Lung (tissue), 12 donors: ENCODE measurements around the gene BRD7. TPM values are rescaled to one million over a fixed set of nuclear protein-coding genes. Genes with fewer than 3 reads are reported as not detected.

Experiments used
- ATAC-seq: fragments of 200-7000 bp; cut with Tn5 transposase; one replicate; pipeline ENCODE4 v1.9.1; 2020; ENCODE audit warnings: moderate number of reproducible peaks; ENCODE audit not compliant: insufficient read depth, low FRiP score
- DNase-seq, 3 donors: peaks; one replicate each; pipeline ENCODE4 v3.0.0-alpha.2; 2013 to 2017
- H3K27ac ChIP-seq, 2 donors: one replicate each; pipeline ENCODE4 v1.5.1; 2013; ENCODE audit warnings: mild to moderate bottlenecking in 2 of 2, moderate library complexity in 2 of 2, control low read depth in 1 of 2, inconsistent platforms in 1 of 2, low read depth in 1 of 2, low read length in 1 of 2
- H3K27me3 ChIP-seq, 3 donors: one replicate each; pipeline ENCODE4 v1.5.1; 2013; ENCODE audit warnings: low read length in 2 of 3; ENCODE audit not compliant: control insufficient read depth in 3 of 3, insufficient read depth in 3 of 3
- H3K36me3 ChIP-seq, 4 donors: one replicate each; pipeline ENCODE4 v1.5.1; 2013; ENCODE audit warnings: low read length in 4 of 4, mild to moderate bottlenecking in 1 of 4, moderate library complexity in 1 of 4; ENCODE audit not compliant: control insufficient read depth in 4 of 4, insufficient read depth in 4 of 4
- H3K4me1 ChIP-seq, 5 donors: one replicate each; pipeline ENCODE4 v1.5.1; 2013; ENCODE audit warnings: low read length in 5 of 5, mild to moderate bottlenecking in 2 of 5, moderate library complexity in 1 of 5; ENCODE audit not compliant: control insufficient read depth in 5 of 5, insufficient read depth in 5 of 5
- H3K4me3 ChIP-seq: one replicate; pipeline ENCODE4 v1.5.1; 2013; ENCODE audit warnings: mild to moderate bottlenecking, control low read depth, moderate library complexity
- H3K9ac ChIP-seq, 2 donors: one replicate each; pipeline ENCODE4 v1.5.1; 2013; ENCODE audit warnings: low read length in 2 of 2, control low read depth in 1 of 2; ENCODE audit not compliant: insufficient read depth in 1 of 2
- H3K9me3 ChIP-seq, 4 donors: one replicate each; pipeline ENCODE4 v1.5.1; 2013; ENCODE audit warnings: low read length in 3 of 4, mild to moderate bottlenecking in 1 of 4, moderate library complexity in 1 of 4; ENCODE audit not compliant: control insufficient read depth in 4 of 4, insufficient read depth in 3 of 4
- WGBS, 2 donors: extraction: QIAGEN DNeasy Blood & Tissue Kit; methylation state at CpG; one replicate each; pipeline ENCODE4 v1.1.7; 2013; 5-methylcytosine and 5-hydroxymethylcytosine counted together
- polyA plus RNA-seq, 2 donors: library from polyadenylated mRNA; stranded (reverse); fragments of 200-250 nt; gene quantifications; one replicate each; pipeline ENCODE4 v1.2.1, GENCODE V29; 2013
- total RNA-seq, 2 donors: library from RNA; depleted of rRNA in 1 of 2; stranded (reverse); fragments of >200 nt in 1 of 2; gene quantifications; one replicate each; pipeline ENCODE4 v1.2.1, GENCODE V29; 2014 to 2021
- TF ChIP-seq, protein P1 (sequence below): IDR thresholded peaks from 2 replicates; pipeline ENCODE4 v1.5.1; 2012; ENCODE audit warnings: mild to moderate bottlenecking; ENCODE audit errors: control extremely low read depth, extremely low read depth
- donor health status: control.
- donor health status: control.
- donor health status: Bipolar disorder and iron deficiency.
- donor health status: healthy.
- donor health status: DM: yes; HTN: yes; CAD: no.

The BRD7 gene
- total and polyA plus RNA-seq, 4 donors, result 33.9 to 54.6 (median 53.5) TPM

- Histone ChIP-seq H3K27ac (no peak overlapping the region), H3K36me3 (peaks cover 4 to 22% (median 16%) of the 10 kb centered on the region in 4 donors), H3K4me3 (no peak overlapping the region), H3K4me1 (peaks cover 0 to 17% (median 7%) of the 10 kb centered on the region in 5 donors), H3K27me3 (no peaks in the 10 kb centered on the region), H3K9me3 (no peaks in the 10 kb centered on the region), H3K9ac (no peak overlapping the region)
- 24 to 43% methylated on average over 2 of the region's 2 CpGs for WGBS, 2 donors
- DNase-seq, result no peak
- no peak for ATAC-seq
- TF ChIP-seq, protein P1, sequence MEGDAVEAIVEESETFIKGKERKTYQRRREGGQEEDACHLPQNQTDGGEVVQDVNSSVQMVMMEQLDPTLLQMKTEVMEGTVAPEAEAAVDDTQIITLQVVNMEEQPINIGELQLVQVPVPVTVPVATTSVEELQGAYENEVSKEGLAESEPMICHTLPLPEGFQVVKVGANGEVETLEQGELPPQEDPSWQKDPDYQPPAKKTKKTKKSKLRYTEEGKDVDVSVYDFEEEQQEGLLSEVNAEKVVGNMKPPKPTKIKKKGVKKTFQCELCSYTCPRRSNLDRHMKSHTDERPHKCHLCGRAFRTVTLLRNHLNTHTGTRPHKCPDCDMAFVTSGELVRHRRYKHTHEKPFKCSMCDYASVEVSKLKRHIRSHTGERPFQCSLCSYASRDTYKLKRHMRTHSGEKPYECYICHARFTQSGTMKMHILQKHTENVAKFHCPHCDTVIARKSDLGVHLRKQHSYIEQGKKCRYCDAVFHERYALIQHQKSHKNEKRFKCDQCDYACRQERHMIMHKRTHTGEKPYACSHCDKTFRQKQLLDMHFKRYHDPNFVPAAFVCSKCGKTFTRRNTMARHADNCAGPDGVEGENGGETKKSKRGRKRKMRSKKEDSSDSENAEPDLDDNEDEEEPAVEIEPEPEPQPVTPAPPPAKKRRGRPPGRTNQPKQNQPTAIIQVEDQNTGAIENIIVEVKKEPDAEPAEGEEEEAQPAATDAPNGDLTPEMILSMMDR, result no peak
Measured at GRCh38 chr16:50365791-50366575, 2.8 kb downstream of the BRD7 start.

- Histone ChIP-seq H3K9ac (no peak overlapping the region), H3K4me1 (peaks cover 0 to 17% (median 7%) of the 10 kb centered on the region in 5 donors), H3K27me3 (no peaks in the 10 kb centered on the region), H3K27ac (no peak overlapping the region), H3K9me3 (no peaks in the 10 kb centered on the region), H3K36me3 (peaks cover 6 to 28% (median 20%) of the 10 kb centered on the region in 4 donors), H3K4me3 (no peak overlapping the region)
- DNase-seq (no peak), ATAC-seq (no peak)
- TF ChIP-seq, protein P1, result no peak
- 47 to 88% methylated on average over 10 of the region's 10 CpGs for WGBS, 2 donors
Measured at GRCh38 chr16:50363656-50364055, 5.1 kb downstream of the BRD7 start.

- DNase-seq, result no peak
- Histone ChIP-seq H3K4me1 (peaks cover 0 to 7% (median 0%) of the 10 kb centered on the region in 5 donors), H3K27ac (peak overlapping the region in 1 of 2 donors; percentile 30), H3K9me3 (no peaks in the 10 kb centered on the region), H3K9ac (no peak overlapping the region), H3K36me3 (peaks cover 9 to 34% (median 19%) of the 10 kb centered on the region in 4 donors), H3K4me3 (no peak overlapping the region), H3K27me3 (no peaks in the 10 kb centered on the region)
- ATAC-seq, result no peak
- TF ChIP-seq, protein P1, result no peak
- 70 to 78% methylated on average over 3 of the region's 3 CpGs for whole genome bisulfite sequencing, 2 donors
Measured at GRCh38 chr16:50360779-50361178, 8.0 kb downstream of the BRD7 start.
